ENCODE measurements around the gene TSTD1. TPM values are rescaled to one million over a fixed set of nuclear protein-coding genes. Genes with fewer than 3 reads are reported as not detected.
A peak's percentile ranks its signal among the peaks of the same experiment; 100 is the strongest.

Gene TSTD1
- total RNA-seq, result 10 to 100 TPM; 59.3 to 66.8 TPM

GRCh38 chr1:161038523-161039153, at the start of gene TSTD1:
Gene TSTD1 (minus strand): TSS chr1:161038964. CDS start chr1:161038889, 75 bp downstream.
- Mint-ChIP-seq H3K27ac (peak within 1 kb of the TSS; percentile 90 to 97), H3K9me3 (no peaks in the 10 kb centered on the region), H3K36me3 (peaks cover 8 to 28% of the 10 kb centered on the region in 2 donors)
- ATAC-seq, result peak; percentile 89 to 95
- DNase-seq (ENCODE audit: low spot score in 2 of 2), result peak; percentile 83 to 89

GRCh38 chr1:161086457-161086856, 47.7 kb upstream of the TSTD1 start:
- DNase-seq (ENCODE audit: low spot score in 2 of 2), result no peak
- ATAC-seq, result no peak
- H3K9me3 Mint-ChIP-seq, result no peaks in the 10 kb centered on the region
- H3K36me3 Mint-ChIP-seq, result no peaks in the 10 kb centered on the region
- no peak overlapping the region for H3K27ac Mint-ChIP-seq

GRCh38 chr1:161085165-161085564, 46.4 kb upstream of the TSTD1 start:
- ATAC-seq, result no peak
- H3K9me3 Mint-ChIP-seq, result no peaks in the 10 kb centered on the region
- H3K36me3 Mint-ChIP-seq, result no peaks in the 10 kb centered on the region
- DNase-seq (ENCODE audit: low spot score in 2 of 2), result no peak
- H3K27ac Mint-ChIP-seq, result peak overlapping the region in 1 of 2 donors; percentile 25

GRCh38 chr1:161084597-161084988, 45.8 kb upstream of the TSTD1 start:
- DNase-seq (ENCODE audit: low spot score in 2 of 2) (no peak), ATAC-seq (no peak)
- H3K9me3 Mint-ChIP-seq, result no peaks in the 10 kb centered on the region
- H3K36me3 Mint-ChIP-seq, result no peaks in the 10 kb centered on the region
- no peak overlapping the region for H3K27ac Mint-ChIP-seq

- ATAC-seq (no peak), DNase-seq (ENCODE audit: low spot score in 2 of 2) (no peak)
- H3K27ac Mint-ChIP-seq, result no peak overlapping the region
- no peaks in the 10 kb centered on the region for H3K36me3 Mint-ChIP-seq
- H3K9me3 Mint-ChIP-seq, result no peaks in the 10 kb centered on the region
These were observed 45.2 kb upstream of the TSTD1 start for GRCh38 chr1:161083748-161084596.

- ATAC-seq, result peak in 1 of 2 donors; percentile 83
- no peak for DNase-seq (ENCODE audit: low spot score in 2 of 2)
- no peaks in the 10 kb centered on the region for H3K9me3 Mint-ChIP-seq
- no peaks in the 10 kb centered on the region for H3K36me3 Mint-ChIP-seq
- no peak overlapping the region for H3K27ac Mint-ChIP-seq
These were observed 44.4 kb upstream of the TSTD1 start for GRCh38 chr1:161082996-161083747.

- DNase-seq (ENCODE audit: low spot score in 2 of 2) (no peak), ATAC-seq (no peak)
- Mint-ChIP-seq H3K36me3 (no peaks in the 10 kb centered on the region), H3K9me3 (no peaks in the 10 kb centered on the region), H3K27ac (no peak overlapping the region)
These were observed 43.7 kb upstream of the TSTD1 start for GRCh38 chr1:161082483-161082882.

- ATAC-seq, result no peak
- Mint-ChIP-seq H3K36me3 (no peaks in the 10 kb centered on the region), H3K9me3 (no peaks in the 10 kb centered on the region), H3K27ac (peak overlapping the region in 1 of 2 donors; percentile 15)
- no peak for DNase-seq (ENCODE audit: low spot score in 2 of 2)
These were observed 42.8 kb upstream of the TSTD1 start for GRCh38 chr1:161081519-161081918.

GRCh38 chr1:161080441-161081405, 42.0 kb upstream of the TSTD1 start:
- no peaks in the 10 kb centered on the region for H3K36me3 Mint-ChIP-seq
- peak in 1 of 2 donors; percentile 21 for ATAC-seq
- no peaks in the 10 kb centered on the region for H3K9me3 Mint-ChIP-seq
- no peak for DNase-seq (ENCODE audit: low spot score in 2 of 2)
- H3K27ac Mint-ChIP-seq, result peak overlapping the region in 1 of 2 donors; percentile 86

GRCh38 chr1:161079436-161080110, 40.8 kb upstream of the TSTD1 start:
- Mint-ChIP-seq H3K9me3 (no peaks in the 10 kb centered on the region), H3K27ac (no peak overlapping the region), H3K36me3 (no peaks in the 10 kb centered on the region)
- DNase-seq (ENCODE audit: low spot score in 2 of 2) (no peak), ATAC-seq (no peak)

GRCh38 chr1:161077426-161077825, 38.7 kb upstream of the TSTD1 start:
- ATAC-seq, result no peak
- H3K9me3 Mint-ChIP-seq, result no peaks in the 10 kb centered on the region
- H3K27ac Mint-ChIP-seq, result no peak overlapping the region
- H3K36me3 Mint-ChIP-seq, result no peaks in the 10 kb centered on the region
- DNase-seq (ENCODE audit: low spot score in 2 of 2), result no peak

- DNase-seq (ENCODE audit: low spot score in 2 of 2), result no peak
- H3K27ac Mint-ChIP-seq, result no peak overlapping the region
These were observed 37.6 kb upstream of the TSTD1 start for GRCh38 chr1:161076410-161076809.

GRCh38 chr1:161074676-161075368, 36.1 kb upstream of the TSTD1 start:
- no peaks in the 10 kb centered on the region for H3K36me3 Mint-ChIP-seq
- DNase-seq (ENCODE audit: low spot score in 2 of 2), result no peak
- no peak for ATAC-seq
- H3K9me3 Mint-ChIP-seq, result no peaks in the 10 kb centered on the region
- peak overlapping the region; percentile 55 to 71 for H3K27ac Mint-ChIP-seq

More at GRCh38 chr1:161076410-161076809, 37.6 kb upstream of the TSTD1 start:
- no peak for ATAC-seq
- no peaks in the 10 kb centered on the region for H3K9me3 Mint-ChIP-seq
- no peaks in the 10 kb centered on the region for H3K36me3 Mint-ChIP-seq

- Mint-ChIP-seq H3K36me3 (peaks cover 10 to 12% of the 10 kb centered on the region in 2 donors), H3K9me3 (no peaks in the 10 kb centered on the region), H3K27ac (peak overlapping the region; percentile 62 to 71)
- ATAC-seq, result no peak
- no peak for DNase-seq (ENCODE audit: low spot score in 2 of 2)
These were observed 34.8 kb upstream of the TSTD1 start for GRCh38 chr1:161073474-161074121.

Data from activated naive CD4-positive, alpha-beta T cell treated with anti-CD3 and anti-CD28 coated beads, Interleukin-2, amount 50 U/mL, for 72 hours (primary cell).